SHP77 (cell line): ENCODE results near the gene IL23A.

Experiments used
- DNase-seq, 2 experiments: peaks; one replicate each; lab custom pipeline; 2025; lab: John Stamatoyannopoulos, UW

Gene IL23A

DNA sequence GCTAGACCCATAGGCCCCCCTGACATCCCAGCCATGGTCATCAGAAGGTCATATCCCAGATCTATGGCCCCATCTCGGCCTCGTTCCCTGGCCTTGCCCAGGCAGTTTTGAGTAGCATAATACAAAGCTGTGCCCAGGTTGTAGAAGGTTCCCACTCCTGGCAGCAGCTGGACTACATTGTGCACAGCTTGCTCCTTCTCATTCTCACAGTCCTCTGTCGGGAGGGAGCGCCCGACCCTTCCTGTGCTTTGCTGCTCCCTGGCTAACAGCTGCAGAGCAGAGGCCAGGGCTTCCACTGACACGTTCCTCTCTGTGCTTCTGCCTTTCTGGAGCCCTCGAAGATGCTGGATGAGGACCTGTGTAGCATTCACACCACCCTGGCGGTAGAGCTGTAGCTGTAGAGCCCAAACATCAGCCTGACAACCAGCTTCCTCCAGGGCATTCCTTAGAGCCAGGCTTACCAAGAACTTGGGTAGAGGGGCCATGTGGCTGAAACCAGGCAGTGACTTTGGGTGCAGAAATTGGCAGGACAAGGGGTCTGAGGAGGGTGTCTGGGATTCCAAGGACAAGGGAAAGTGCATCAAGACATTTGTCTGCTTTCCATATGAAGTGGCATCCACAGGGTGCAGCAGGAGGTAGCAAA is 22.9 kb downstream of the IL23A start:
- no peak for DNase-seq

DNA sequence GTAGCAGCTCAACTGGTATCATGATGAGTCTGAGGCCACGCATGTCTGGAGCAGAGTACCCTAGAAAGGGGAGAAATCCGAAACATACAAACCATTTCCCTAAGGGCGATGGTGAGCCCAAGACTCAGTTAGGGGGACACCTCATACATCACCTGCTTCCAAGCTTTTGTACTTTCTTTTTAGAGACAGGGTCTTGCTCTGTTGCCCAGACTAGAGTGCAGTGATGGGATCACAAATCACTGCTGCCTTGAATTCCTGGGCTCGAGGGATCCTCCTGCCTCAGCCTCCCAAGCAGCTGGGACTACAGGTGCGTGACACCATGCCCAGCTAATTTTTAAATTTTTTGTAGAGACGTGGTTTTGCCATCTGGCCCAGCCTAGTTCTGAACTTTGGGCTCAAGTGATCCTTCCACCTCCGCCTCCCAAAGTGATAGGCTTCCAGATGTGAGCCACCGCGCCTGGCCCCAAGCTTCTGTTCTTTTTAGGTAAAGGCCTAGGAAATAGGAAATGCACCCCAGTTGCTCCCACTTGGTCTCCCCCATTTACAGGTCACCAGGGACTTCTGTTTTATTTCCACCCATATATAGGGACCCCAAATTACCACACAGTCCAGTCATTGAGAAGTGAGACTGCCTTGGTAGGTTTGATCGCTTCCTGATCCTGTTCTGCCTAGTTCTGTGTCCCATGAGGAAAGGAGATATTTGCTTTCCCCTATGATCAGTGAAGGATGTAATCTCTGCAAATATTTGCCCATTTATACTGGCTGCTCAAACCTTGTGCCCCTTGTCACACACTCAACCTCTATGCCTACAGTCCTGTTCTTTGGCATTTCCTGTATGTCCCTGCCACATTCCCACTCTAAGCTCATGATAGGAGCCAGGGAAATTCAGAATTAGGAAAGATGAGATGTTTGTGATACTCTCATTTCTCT is 23.7 kb downstream of the IL23A start, which contains the start of gene APOF:
Gene APOF, minus strand, starts transcription at position 728 of the 930 bp plus-strand sequence. Its CDS starts 112 bp downstream, at position 616.
- DNase-seq = no peak

DNA sequence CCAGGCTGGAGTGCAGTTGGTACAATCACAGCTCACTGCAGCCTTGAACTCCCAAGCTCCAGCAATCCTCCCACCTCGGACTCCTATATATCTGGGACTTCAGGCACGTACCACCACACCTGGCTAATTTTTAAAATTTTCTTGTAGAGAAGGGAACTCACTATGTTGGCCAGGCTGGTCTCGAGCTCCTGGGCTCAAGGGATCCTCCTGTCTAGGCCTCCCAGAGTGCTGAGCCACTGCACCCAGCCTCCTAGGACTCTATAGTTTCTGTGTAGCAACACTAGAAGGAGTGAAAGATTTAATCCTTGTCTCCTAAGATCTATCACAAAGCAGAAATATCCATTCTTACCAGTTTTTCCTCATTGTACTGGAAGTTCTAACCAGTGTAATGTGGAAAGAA is 28.3 kb downstream of the IL23A start:
- no peak for DNase-seq

DNA sequence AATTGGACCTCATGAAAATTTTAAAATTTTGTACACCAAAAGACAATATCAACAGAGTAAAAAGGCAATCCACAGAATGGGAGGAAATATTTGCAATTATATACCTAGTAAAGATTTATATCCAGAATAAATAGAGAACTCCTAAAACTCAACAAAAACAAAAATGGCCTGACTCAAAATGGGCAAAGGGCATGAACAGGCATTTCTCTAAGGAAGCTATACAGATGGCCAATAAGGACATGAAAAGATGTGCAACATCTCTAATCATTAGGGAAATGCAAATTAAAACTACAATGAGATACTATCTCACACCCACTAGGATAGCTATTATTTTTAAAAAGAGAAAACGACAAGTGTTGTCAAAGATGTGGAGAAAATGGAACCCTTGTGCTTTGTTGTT is 34.8 kb downstream of the IL23A start:
- DNase-seq = no peak

DNA sequence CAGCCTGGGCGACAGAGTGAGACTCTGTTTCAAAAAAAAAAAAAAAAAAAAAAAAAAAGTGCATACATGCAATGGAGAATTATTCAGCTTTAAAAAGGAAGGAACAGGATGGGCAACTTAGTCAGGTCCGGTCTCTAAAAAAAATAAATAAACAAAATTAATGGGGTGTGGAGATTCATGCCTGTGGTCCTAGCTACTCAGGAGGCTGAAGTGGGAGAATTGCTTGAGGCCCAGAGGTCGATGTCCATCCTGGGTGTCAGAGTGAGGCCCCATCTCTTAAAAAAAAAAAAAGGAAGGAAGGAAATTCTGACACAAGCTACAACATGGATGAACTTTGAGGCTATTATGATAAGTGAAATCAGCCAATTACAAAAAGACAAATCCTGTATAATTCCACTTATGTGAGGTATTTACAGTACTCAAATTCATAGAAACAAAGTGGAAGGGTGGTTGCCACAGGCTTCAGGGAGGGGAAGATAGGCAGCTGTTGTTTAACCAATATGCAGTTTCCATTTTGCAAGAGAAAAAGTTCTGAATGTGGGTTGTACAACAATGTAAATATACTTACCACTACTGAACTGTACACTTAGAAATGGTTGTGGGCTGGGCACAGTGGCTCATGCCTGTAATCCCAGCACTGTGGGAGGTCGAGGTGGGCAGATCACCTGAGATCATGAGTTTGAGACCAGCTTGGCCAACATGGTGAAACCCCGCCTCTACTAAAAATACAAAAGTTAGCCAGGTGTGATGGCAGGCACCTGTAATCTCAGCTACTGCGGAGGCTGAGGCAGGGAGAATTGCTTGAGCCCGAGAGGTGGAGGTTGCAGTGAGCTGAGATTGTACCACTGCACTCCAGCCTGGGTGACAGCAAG is 36.3 kb downstream of the IL23A start:
- DNase-seq = no peak

- no peak for DNase-seq
Measured at GRCh38 chr12:56375598-56376434, 37.1 kb downstream of the IL23A start.

DNA sequence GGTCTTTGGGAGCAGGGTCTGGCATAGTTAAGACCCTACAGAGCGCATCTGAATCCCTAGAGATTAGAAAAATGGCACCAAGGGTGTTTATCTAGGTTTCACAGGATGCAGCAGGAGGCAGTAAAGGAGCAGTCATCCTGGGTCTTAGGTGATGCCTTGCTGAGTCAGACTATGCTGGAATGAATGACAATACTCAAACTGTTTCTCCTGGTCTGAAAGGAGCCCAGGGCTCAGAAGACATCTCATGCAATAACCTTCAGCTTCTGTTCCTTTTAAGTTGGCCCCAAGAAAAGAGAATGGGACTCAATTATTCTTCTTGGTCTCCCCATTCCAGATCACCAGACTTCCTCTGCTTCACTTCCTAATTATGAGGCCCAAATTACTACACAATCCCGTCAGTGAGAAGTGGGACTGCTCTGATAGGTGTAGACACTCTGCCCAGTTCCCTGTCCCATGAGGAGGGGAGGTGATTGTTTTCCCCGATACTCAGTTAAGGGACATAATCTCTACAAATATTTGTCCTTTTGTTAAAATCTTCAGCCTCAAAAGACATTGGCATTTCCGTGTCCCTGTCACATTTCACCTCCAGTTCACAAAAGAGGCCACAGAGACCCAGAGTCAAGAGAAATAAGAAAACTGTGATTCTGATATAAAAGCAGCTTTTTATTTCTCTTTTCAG is 38.8 kb downstream of the IL23A start:
- no peak for DNase-seq

DNA sequence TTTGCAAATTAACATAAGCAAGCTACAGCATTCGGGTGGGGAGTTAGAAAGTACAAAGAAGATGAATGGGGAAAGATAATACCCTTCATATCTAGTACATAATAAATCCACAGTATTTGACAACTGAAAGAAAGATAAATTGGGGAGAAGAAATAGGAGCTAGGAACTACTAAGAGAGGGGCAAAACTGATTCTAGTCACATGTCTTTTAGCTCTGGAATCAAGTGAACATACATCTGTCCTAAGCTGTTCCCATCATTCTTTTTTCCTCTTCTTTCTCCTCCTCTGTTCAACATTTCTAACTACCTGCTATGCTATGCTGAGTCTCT is 39.3 kb downstream of the IL23A start:
- no peak for DNase-seq

DNA sequence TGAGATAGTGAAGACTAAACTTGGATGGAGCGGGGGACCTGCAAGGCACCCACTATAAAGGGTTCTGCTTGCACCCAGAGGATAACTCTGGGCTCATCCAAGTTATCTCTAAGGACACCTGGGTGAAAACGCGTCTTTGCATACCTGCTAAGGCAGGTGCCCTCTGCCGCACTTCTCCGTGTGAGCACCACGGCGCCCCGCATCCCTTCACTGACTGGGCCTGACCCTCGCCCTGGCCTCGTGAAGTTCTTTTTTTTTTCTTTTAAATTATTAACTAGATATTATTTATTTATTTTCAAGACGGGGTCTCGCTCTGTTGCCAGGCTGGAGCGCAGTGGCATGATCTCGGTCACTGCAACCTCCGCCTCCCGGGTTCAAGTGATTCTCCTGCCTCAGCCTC is 43.9 kb downstream of the IL23A start:
- DNase-seq = no peak

- DNase-seq = peak; percentile 14 to 62
Measured at GRCh38 chr12:56385873-56386272, 47.2 kb downstream of the IL23A start.

- DNase-seq = no peak
Measured at GRCh38 chr12:56387152-56387736, 48.6 kb downstream of the IL23A start.

- no peak for DNase-seq
Measured at GRCh38 chr12:56389412-56389811, 50.7 kb downstream of the IL23A start.
